IMR-90 (cell line): ENCODE measurements around the gene NR2C1. TPM values are rescaled to one million over a fixed set of nuclear protein-coding genes. Genes with fewer than 3 reads are reported as not detected.

Source experiments
- ATAC-seq: fragments of 200-7000 bp; cut with Tn5 transposase; 2 replicates; pipeline ENCODE4 v1.9.1; 2020; ENCODE audit warnings: low read depth, mild to moderate bottlenecking, moderate library complexity
- BruUV-seq: library from RNA; stranded (reverse); fragments of 400-500 nt; replicated peaks from 2 replicates; lab custom pipeline; 2021; lab: Mats Ljungman, UMichigan
- CTCF ChIA-PET: fragments of 300-600 bp; formaldehyde crosslinking; extraction: SDS; loops from one replicate; lab custom pipeline; 2021; ENCODE audit warnings: antibody characterized with exemption; lab: Yijun Ruan, JAX
- POLR2A ChIA-PET: fragments of 300-600 bp; sonication (Branson Sonifier 250); formaldehyde crosslinking; loops from one replicate; lab custom pipeline; 2022; ENCODE audit warnings: antibody characterized with exemption; ENCODE audit not compliant: unreplicated experiment; lab: Charles Lee
- DNase-seq: peaks from one replicate; pipeline ENCODE4 v3.0.0; 2013
- H2AFZ ChIP-seq: replicated peaks from 2 replicates; pipeline ENCODE3; 2013; ENCODE audit warnings: low read length, mild to moderate bottlenecking; ENCODE audit not compliant: poor library complexity
- H2AK5ac ChIP-seq: 2 replicates; pipeline ENCODE4 v1.6.1; 2013; ENCODE audit warnings: low read depth, low read length, inconsistent platforms
- H2AK9ac ChIP-seq: replicated peaks from 2 replicates; pipeline ENCODE3; 2013; ENCODE audit warnings: mild to moderate bottlenecking, low read depth, low read length, moderate library complexity; ENCODE audit not compliant: poor library complexity
- H2BK120ac ChIP-seq: 2 replicates; pipeline ENCODE4 v1.6.1; 2013; ENCODE audit warnings: low read depth, low read length, inconsistent platforms
- H2BK15ac ChIP-seq: 3 replicates; pipeline ENCODE4 v1.6.1; 2013; ENCODE audit warnings: low read depth, low read length, inconsistent platforms
- H2BK20ac ChIP-seq: 2 replicates; pipeline ENCODE4 v1.6.1; 2013; ENCODE audit warnings: low read depth, mild to moderate bottlenecking, inconsistent platforms, low read length, moderate library complexity
- H2BK5ac ChIP-seq: 2 replicates; pipeline ENCODE4 v1.6.1; 2013; ENCODE audit warnings: mild to moderate bottlenecking, low read depth, low read length, inconsistent platforms; ENCODE audit not compliant: poor library complexity, severe bottlenecking
- H3K14ac ChIP-seq: replicated peaks from 2 replicates; pipeline ENCODE4 v1.6.1; 2013; ENCODE audit warnings: low read depth, low read length, inconsistent platforms
- H3K18ac ChIP-seq: 2 replicates; pipeline ENCODE4 v1.6.1; 2013; ENCODE audit warnings: low read depth, low read length, control low read depth
- H3K23ac ChIP-seq: 2 replicates; pipeline ENCODE4 v1.6.1; 2013; ENCODE audit warnings: low read depth, low read length, inconsistent platforms
- H3K27ac ChIP-seq: 2 replicates; pipeline ENCODE4 v1.5.1; 2013; ENCODE audit warnings: mild to moderate bottlenecking, control low read depth, low read length; ENCODE audit not compliant: insufficient read depth
- H3K27me3 ChIP-seq: 2 replicates; pipeline ENCODE4 v1.6.1; 2013; ENCODE audit warnings: low read length; ENCODE audit not compliant: control insufficient read depth, insufficient read depth
- H3K36me3 ChIP-seq: 2 replicates; pipeline ENCODE4 v1.6.1; 2013; ENCODE audit warnings: low read length, mixed read lengths; ENCODE audit not compliant: control insufficient read depth, insufficient read depth
- H3K4ac ChIP-seq: 2 replicates; pipeline ENCODE4 v1.6.1; 2013; ENCODE audit warnings: low read depth, low read length, inconsistent platforms
- H3K4me1 ChIP-seq: 2 replicates; pipeline ENCODE4 v1.6.1; 2013; ENCODE audit warnings: low read length, mixed read lengths; ENCODE audit not compliant: control insufficient read depth, insufficient read depth
- H3K4me2 ChIP-seq: 2 replicates; pipeline ENCODE4 v1.6.1; 2013; ENCODE audit warnings: low read depth, mild to moderate bottlenecking, control low read depth, low read length, moderate library complexity
- H3K4me3 ChIP-seq: 2 replicates; pipeline ENCODE4 v1.5.1; 2013; ENCODE audit warnings: low read depth, mild to moderate bottlenecking, control low read depth, low read length, moderate library complexity; ENCODE audit not compliant: insufficient read depth
- H3K56ac ChIP-seq: 2 replicates; pipeline ENCODE4 v1.6.1; 2013; ENCODE audit warnings: low read length, inconsistent platforms; ENCODE audit not compliant: insufficient read depth; ENCODE audit errors: extremely low read depth
- H3K79me1 ChIP-seq, 2 experiments: 2 replicates each; pipeline ENCODE4 v1.6.1; 2013; ENCODE audit warnings: low read length in 2 of 2, inconsistent platforms in 1 of 2, low read depth in 1 of 2
- H3K9ac ChIP-seq: 2 replicates; pipeline ENCODE4 v1.6.1; 2013; ENCODE audit warnings: low read depth, low read length, control low read depth
- H3K9me1 ChIP-seq: 2 replicates; pipeline ENCODE4 v1.6.1; 2013; ENCODE audit warnings: low read length, inconsistent platforms; ENCODE audit not compliant: insufficient read depth
- H3K9me3 ChIP-seq: 2 replicates; pipeline ENCODE4 v1.6.1; 2013; ENCODE audit warnings: low read length; ENCODE audit not compliant: control insufficient read depth, insufficient read depth
- H4K20me1 ChIP-seq: 2 replicates; pipeline ENCODE4 v1.6.1; 2013; ENCODE audit warnings: low read length, inconsistent platforms; ENCODE audit not compliant: insufficient read depth
- H4K5ac ChIP-seq: 2 replicates; pipeline ENCODE4 v1.6.1; 2013; ENCODE audit warnings: mild to moderate bottlenecking, low read depth, low read length, control low read depth
- H4K8ac ChIP-seq, 2 experiments: 2 replicates each; pipeline ENCODE4 v1.6.1; 2013; ENCODE audit warnings: low read depth in 2 of 2, low read length in 2 of 2, control low read depth in 1 of 2, inconsistent platforms in 1 of 2
- H4K91ac ChIP-seq: 2 replicates; pipeline ENCODE4 v1.6.1; 2013; ENCODE audit warnings: low read depth, low read length, inconsistent platforms; ENCODE audit not compliant: insufficient read depth
- BHLHE40 ChIP-seq: fragments of 150-350 bp; IDR thresholded peaks from 2 replicates; pipeline ENCODE4 v1.6.1; 2016; ENCODE audit warnings: mild to moderate bottlenecking, low read depth, low read length
- CEBPB ChIP-seq: IDR thresholded peaks from 2 replicates; pipeline ENCODE4 v1.6.1; 2012; ENCODE audit warnings: low read depth, low read length, improper control_type of control experiment
- CHD1 ChIP-seq: IDR thresholded peaks from 2 replicates; pipeline ENCODE4 v1.6.1; 2012; ENCODE audit warnings: low read depth, low read length, improper control_type of control experiment
- FOS ChIP-seq: fragments of 150-350 bp; IDR thresholded peaks from 2 replicates; pipeline ENCODE4 v1.6.1; 2016; ENCODE audit warnings: low read depth, low read length
- MAFK ChIP-seq: IDR thresholded peaks from 2 replicates; pipeline ENCODE4 v1.6.1; 2012; ENCODE audit warnings: low read depth, low read length, improper control_type of control experiment
- MAZ ChIP-seq: IDR thresholded peaks from 2 replicates; pipeline ENCODE4 v1.6.1; 2012; ENCODE audit warnings: low read depth, mild to moderate bottlenecking, low read length, improper control_type of control experiment, moderate library complexity, borderline replicate concordance
- MXI1 ChIP-seq: IDR thresholded peaks from 2 replicates; pipeline ENCODE4 v1.6.1; 2012; ENCODE audit warnings: low read depth, mild to moderate bottlenecking, low read length, moderate library complexity, borderline replicate concordance
- NFE2L2 ChIP-seq: fragments of 150-350 bp; IDR thresholded peaks from 2 replicates; pipeline ENCODE4 v1.6.1; 2016; ENCODE audit warnings: low read depth, mild to moderate bottlenecking, low read length
- POLR2A ChIP-seq: IDR thresholded peaks from 2 replicates; pipeline ENCODE4 v1.6.1; 2012; ENCODE audit warnings: mild to moderate bottlenecking, low read depth, low read length
- RAD21 ChIP-seq: IDR thresholded peaks from 2 replicates; pipeline ENCODE4 v1.6.1; 2012; ENCODE audit warnings: low read length, improper control_type of control experiment
- SMC3 ChIP-seq: fragments of 150-350 bp; IDR thresholded peaks from 2 replicates; pipeline ENCODE4 v1.6.1; 2016; ENCODE audit warnings: low read depth, mild to moderate bottlenecking, antibody characterized with exemption, low read length, moderate library complexity
- USF2 ChIP-seq: fragments of 150-350 bp; IDR thresholded peaks from 2 replicates; pipeline ENCODE4 v1.6.1; 2017; ENCODE audit warnings: mild to moderate bottlenecking, antibody characterized with exemption, low read length, low read depth
- dilution Hi-C: fragments of 300-500 bp; cut with HindIII; formaldehyde crosslinking; loops from one replicate; pipeline ENCODE4 v1.14.3; 2018; ENCODE audit warnings: low sequenced_read_pairs; ENCODE audit not compliant: unreplicated experiment
- in situ Hi-C: fragments of 300-500 bp; cut with MboI; formaldehyde crosslinking; loops from 3 replicates; pipeline ENCODE4 v1.14.3; 2019; ENCODE audit warnings: low sequenced_read_pairs, inconsistent platforms, mixed read lengths
- intact Hi-C: fragments of 100-400 bp; cut with micrococcal nuclease; formaldehyde crosslinking; loops from 2 replicates; pipeline ENCODE4 v1.10.0; 2022
- polyA plus RNA-seq, 3 experiments: library from polyadenylated mRNA; depleted of rRNA; stranded (reverse); fragments of >200 nt; gene quantifications; 2 replicates each; pipeline ENCODE4 v1.2.3, GENCODE V29; 2012; ENCODE audit warnings: low replicate concordance in 1 of 3
- total RNA-seq: library from RNA; depleted of rRNA; stranded (reverse); fragments of >200 nt; gene quantifications from 2 replicates; pipeline ENCODE4 v1.2.3, GENCODE V29; 2012
- TF ChIP-seq, protein P1 (sequence below): conservative IDR thresholded peaks from 2 replicates; pipeline ENCODE4 v1.5.1; 2012; ENCODE audit warnings: mild to moderate bottlenecking, low read depth, low read length, improper control_type of control experiment
- TF ChIP-seq, protein P2 (sequence below): fragments of 150-350 bp; IDR thresholded peaks from 2 replicates; pipeline ENCODE4 v1.6.1; 2016; ENCODE audit warnings: low read depth, mild to moderate bottlenecking, low read length, moderate library complexity, borderline replicate concordance

NR2C1 gene
- total and polyA plus RNA-seq, 2 of the 4 experiments (the other 2 are of a cell fraction) = 12.7 to 14.1 TPM

DNA sequence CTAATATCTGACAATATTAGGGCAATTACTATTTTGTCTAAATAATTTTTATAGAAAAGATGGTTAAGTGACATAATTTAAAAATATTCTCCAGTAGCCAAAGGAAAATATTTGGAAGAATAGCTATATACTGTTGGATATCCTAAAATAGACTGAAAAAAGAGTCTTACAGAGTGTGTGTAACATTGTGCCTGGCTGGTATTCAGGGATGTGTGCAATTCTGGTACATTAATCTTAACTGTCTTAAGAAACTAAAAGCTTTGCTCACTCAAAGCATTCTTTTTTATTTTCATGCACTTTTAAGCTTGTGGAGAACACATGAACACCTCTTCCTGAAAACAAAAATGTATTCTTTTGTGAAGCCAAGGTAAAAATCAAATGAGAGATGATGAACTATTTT is 10.1 kb upstream of the NR2C1 start:
- H2BK120ac ChIP-seq = no peak overlapping the region
- DNase-seq (peak; percentile 26), ATAC-seq (peak; percentile 50)
- no peak overlapping the region for H3K14ac ChIP-seq
- no peak overlapping the region for H3K9ac ChIP-seq
- H3K23ac ChIP-seq = no peak overlapping the region; the same call in 1 of the 2 replicates
- H2AK9ac ChIP-seq = no peak overlapping the region
- H2BK20ac ChIP-seq = 0 out of 2 replicates have a peak overlapping the region, but pooled peaks have one; percentile 53
- H4K20me1 ChIP-seq = no peaks in the 10 kb centered on the region
- H3K27ac ChIP-seq = peak overlapping the region; percentile 28; the same call in 1 of the 2 replicates
- H3K4ac ChIP-seq = no peak overlapping the region
- H3K27me3 ChIP-seq = no peaks in the 10 kb centered on the region
- dilution Hi-C loops (no loop called here), intact Hi-C loops (no loop called here), in situ Hi-C loops (no loop called here)
- H2AK5ac ChIP-seq = no peak overlapping the region
- BruUV-seq = no TSS peak
- H3K9me3 ChIP-seq = no peaks in the 10 kb centered on the region
- no peak overlapping the region for H2BK15ac ChIP-seq
- H3K4me1 ChIP-seq = no peaks in the 10 kb centered on the region; the same call in 1 of the 2 replicates
- H4K91ac ChIP-seq = no peak overlapping the region
- peaks cover 3% of the 10 kb centered on the region for H3K36me3 ChIP-seq
- H3K56ac ChIP-seq = no peak overlapping the region
- peak overlapping the region; percentile 55 for H2BK5ac ChIP-seq
- TF ChIP-seq RAD21 (no peak), MXI1 (no peak), BHLHE40 (no peak), USF2 (no peak), MAZ (no peak), MAFK (no peak), CEBPB (no peak), SMC3 (no peak), POLR2A (no peak), CHD1 (no peak), FOS (no peak), NFE2L2 (no peak)
- TF ChIP-seq, protein P1, sequence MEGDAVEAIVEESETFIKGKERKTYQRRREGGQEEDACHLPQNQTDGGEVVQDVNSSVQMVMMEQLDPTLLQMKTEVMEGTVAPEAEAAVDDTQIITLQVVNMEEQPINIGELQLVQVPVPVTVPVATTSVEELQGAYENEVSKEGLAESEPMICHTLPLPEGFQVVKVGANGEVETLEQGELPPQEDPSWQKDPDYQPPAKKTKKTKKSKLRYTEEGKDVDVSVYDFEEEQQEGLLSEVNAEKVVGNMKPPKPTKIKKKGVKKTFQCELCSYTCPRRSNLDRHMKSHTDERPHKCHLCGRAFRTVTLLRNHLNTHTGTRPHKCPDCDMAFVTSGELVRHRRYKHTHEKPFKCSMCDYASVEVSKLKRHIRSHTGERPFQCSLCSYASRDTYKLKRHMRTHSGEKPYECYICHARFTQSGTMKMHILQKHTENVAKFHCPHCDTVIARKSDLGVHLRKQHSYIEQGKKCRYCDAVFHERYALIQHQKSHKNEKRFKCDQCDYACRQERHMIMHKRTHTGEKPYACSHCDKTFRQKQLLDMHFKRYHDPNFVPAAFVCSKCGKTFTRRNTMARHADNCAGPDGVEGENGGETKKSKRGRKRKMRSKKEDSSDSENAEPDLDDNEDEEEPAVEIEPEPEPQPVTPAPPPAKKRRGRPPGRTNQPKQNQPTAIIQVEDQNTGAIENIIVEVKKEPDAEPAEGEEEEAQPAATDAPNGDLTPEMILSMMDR = no peak
- TF ChIP-seq, protein P2, sequence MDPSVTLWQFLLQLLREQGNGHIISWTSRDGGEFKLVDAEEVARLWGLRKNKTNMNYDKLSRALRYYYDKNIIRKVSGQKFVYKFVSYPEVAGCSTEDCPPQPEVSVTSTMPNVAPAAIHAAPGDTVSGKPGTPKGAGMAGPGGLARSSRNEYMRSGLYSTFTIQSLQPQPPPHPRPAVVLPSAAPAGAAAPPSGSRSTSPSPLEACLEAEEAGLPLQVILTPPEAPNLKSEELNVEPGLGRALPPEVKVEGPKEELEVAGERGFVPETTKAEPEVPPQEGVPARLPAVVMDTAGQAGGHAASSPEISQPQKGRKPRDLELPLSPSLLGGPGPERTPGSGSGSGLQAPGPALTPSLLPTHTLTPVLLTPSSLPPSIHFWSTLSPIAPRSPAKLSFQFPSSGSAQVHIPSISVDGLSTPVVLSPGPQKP = no peak
- H3K9me1 ChIP-seq = no peaks in the 10 kb centered on the region
- H3K4me2 ChIP-seq = peak overlapping the region; percentile 48
- ChIA-PET POLR2A (no interaction called here), CTCF (interaction anchor here (0.5 to 2.1 kb wide), 5 partner anchors 10 to 533 kb away, joined by 3 to 5 read pairs (median 3); partner anchors contain the start of gene NR2C1)
- no peak overlapping the region for H2AFZ ChIP-seq
- H3K4me3 ChIP-seq = no peak overlapping the region
- no peaks in the 10 kb centered on the region for H3K79me1 ChIP-seq
- no peak overlapping the region; the same call in 1 of the 2 replicates for H3K18ac ChIP-seq
- peak overlapping the region in 1 of 2 experiments; percentile 35; a peak in 1 of 4 replicates for H4K8ac ChIP-seq
- no peak overlapping the region for H4K5ac ChIP-seq
